ENCODE data around the gene PTPN3.

DNA sequence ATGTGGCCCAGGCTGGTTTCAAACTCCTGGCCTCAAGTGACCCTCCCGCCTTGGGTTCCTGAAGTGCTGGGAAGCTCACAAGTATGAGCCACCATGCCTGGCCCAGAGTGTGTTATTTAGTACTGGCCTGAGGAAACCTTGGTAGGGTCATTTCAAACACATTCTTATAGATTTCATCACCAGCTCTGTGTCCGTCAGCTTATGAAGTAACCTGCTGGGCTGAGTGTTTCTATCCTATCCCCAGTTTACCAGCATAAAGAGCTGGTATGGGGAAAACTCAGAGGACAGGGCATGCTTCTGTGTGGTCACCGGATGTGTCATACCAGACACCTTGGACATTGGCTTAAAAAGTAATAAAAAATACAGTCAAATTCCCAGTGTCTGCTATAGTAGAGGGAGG is 45.3 kb downstream of the PTPN3 start:
- TF ChIP-seq REST (IDR thresholded peaks at IDR 0.05; ENCODE audit: insufficient read depth in 1 of 2, low read depth in 2 of 2, low read length in 1 of 2), result no peak
- TF ChIP-seq, protein P1, sequence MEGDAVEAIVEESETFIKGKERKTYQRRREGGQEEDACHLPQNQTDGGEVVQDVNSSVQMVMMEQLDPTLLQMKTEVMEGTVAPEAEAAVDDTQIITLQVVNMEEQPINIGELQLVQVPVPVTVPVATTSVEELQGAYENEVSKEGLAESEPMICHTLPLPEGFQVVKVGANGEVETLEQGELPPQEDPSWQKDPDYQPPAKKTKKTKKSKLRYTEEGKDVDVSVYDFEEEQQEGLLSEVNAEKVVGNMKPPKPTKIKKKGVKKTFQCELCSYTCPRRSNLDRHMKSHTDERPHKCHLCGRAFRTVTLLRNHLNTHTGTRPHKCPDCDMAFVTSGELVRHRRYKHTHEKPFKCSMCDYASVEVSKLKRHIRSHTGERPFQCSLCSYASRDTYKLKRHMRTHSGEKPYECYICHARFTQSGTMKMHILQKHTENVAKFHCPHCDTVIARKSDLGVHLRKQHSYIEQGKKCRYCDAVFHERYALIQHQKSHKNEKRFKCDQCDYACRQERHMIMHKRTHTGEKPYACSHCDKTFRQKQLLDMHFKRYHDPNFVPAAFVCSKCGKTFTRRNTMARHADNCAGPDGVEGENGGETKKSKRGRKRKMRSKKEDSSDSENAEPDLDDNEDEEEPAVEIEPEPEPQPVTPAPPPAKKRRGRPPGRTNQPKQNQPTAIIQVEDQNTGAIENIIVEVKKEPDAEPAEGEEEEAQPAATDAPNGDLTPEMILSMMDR (IDR thresholded peaks at IDR 0.05), result no peak
- TF ChIP-seq SIN3A (IDR thresholded peaks at IDR 0.05; ENCODE audit: borderline replicate concordance, insufficient read depth, low read depth, low read length), result no peak
